ENCODE measurements around the gene IL17B.

IL17B gene

DNA sequence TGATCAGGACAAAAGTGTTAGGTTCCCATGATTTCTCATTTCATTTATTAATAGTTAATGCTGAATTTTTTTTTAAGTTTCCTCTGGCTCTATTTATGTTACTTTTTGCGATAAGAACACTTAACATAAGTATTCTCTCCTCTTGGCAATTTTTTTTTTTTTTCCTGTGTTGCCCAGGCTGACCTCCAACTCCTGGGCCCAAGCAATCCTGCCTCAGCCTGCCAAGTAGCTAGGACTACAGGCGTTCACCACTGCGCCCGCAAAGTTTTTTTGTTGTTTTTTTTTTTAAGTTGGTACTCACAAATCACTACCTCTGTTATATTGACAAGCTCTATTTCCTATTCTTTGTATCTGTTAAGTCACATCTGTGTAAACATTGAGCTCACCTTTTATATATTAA lies 26.9 kb downstream of the IL17B start:
- DNase-seq, result no peak

DNA sequence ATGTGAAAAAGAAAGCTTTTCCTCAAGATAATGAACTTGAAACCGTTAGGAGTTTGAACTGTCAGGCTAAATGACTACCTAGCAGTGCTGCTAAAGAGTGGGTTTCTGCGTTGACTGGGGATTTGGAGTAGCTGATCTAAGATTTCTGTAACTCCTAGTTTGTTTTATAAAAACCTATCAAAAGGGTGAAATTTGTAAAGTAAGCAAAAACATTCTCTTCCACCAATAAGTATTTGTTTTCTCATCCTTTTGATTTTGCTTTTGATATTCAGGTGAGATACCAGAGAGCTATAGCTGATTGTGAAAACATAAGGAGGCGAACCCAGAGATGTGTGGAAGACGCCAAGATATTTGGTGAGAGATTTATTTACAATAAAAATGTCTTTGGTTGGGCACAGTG lies 29.7 kb downstream of the IL17B start:
- no peak for DNase-seq

DNA sequence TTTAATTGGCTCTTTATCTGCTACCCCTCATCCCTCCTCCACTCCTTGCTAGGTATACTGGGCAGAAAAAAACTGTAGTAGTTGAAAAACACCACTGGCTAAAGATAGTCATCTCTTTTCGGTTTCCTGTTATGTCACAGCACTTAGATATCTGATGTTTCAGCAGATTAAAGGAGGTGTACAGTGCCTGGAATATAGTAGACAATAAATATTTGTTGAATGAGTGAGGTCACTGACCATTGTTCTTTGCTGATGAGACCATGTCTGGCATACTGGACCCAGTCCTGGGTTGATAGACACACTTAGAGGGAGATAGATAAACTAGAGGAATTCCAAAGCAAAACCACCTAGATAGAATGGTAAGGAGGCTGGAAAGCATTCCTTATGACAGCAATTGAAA lies 30.6 kb downstream of the IL17B start:
- DNase-seq, result no peak

DNA sequence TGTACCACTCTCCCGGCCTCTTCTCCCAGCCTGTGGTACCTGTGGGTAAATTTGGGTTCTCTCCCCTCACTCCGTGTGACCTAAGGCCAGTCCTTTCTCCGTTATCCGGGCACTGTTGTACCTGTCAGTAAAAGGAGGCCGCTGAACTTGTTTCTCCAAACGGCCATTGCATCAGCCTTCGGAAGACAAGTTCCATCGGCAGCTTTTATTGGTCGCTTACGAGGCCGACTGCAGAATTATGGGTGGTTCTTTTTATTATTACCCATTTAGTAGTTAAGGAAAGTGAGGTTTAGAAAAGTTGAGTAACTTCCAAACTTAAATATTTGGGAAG lies 33.2 kb downstream of the IL17B start:
- no peak for DNase-seq

DNA sequence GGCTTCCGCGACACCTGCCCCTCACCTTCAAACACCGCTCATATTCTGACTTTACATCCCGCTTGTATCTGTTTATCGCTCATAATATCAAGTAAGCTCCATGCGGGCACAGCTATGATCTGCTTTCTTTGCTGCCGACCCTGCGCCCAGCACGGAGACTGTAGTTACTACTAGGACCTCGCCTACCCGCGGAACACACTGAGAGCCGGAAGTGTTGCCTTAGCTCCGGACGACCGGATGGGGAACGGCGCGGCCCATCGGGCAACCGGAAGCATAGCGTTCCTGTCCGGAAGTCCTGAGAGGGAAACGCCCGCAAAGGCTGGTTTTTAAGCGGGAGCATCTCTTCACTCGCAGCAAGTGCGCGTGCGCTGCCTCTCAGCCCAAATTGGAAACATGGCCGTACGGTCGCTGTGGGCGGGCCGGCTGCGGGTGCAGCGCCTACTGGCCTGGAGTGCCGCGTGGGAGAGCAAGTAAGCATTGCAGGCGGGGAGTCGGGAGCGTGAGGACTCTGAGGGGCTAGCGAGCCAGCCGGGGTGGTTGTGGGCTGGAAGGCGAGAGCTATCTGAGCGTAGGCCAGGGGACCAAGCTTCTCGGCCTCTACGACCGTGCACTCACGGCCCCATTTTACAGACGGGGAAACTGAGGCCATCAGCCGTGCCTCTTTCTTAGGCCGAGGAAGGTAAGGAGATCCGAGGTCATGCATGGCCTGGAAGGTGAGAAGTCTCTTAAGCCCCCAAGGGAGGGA lies 33.8 kb downstream of the IL17B start, which contains the start of gene GRPEL2:
GRPEL2 (plus strand) TSS at position 353 of the 745 bp plus-strand sequence; CDS start at position 394, 41 bp downstream.
- DNase-seq, result peak; percentile 88

DNA sequence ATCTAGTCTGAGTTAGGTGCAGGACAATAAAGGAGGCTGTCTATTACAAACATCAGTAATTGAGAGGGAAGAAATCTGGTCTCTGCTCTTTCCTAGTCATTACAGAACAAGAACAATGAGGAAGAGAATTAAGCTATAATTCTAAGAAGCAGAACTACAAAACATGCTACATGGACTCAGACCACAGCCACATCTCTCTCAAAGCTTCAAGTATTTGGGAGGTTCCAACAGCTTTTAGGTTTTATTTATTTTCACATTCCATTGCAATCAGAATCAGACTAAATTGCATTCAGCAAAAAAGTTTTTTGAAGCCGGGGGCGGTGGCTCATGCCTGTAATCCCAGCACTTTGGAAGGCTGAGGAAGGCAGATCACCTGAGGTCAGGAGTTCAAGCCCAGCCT lies 34.9 kb downstream of the IL17B start:
- DNase-seq, result no peak

DNA sequence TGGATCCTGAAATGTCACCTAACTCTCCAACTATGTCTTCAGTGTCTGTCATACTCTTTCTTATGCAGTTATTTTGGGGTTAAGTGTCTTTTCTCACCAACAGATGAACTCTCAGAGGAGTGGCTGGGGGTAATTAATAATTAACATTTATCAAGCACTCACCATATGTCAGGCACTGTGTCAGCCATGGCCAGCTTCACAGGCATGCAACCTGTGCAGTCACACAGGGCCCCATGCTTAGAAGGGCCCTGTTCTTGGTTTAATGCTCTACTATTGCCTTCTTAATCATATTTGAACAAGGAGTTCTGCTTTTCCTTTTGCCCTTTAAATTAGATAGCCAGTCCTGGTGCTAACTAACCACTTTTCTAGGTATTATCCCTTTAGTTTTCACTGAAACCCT lies 37.2 kb downstream of the IL17B start:
- DNase-seq, result no peak

DNA sequence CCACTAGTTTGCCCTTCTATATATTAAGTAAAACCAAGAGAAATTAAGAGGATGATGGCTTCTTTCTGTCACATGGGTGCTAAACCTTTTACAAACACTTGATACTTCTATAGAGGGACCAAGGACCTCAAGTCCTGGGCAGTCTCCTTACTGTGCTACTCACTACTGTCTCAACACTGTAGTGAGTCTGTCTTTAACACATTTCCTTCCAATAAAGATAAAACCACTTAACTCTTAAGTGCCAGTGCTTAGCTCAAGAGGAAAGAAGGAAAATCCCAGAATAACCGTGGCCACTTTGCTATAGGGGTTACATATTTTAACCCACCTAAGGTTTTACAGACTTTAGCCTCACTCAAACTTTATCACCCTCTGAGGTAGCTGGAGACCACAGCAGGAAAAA lies 38.2 kb downstream of the IL17B start:
- no peak for DNase-seq

DNA sequence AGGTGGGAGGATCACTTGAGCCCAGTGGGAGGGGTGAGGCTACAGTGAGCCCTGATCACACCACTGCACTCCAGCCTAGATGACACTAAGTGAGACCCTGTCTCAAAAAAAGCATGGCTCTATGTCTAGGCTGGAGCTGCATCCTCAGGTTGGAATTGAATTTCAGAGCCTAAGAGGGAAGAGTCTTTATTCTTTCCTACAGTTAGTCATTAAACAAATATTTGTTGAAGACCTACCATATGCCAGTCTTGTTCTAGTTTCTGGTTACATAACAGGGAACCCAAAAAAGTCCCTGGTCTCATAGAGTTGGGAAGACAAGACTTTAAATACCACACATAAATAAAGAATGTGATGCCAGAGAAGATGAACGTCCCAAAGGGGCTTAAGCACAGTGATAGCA lies 40.7 kb downstream of the IL17B start:
- DNase-seq, result no peak

DNA sequence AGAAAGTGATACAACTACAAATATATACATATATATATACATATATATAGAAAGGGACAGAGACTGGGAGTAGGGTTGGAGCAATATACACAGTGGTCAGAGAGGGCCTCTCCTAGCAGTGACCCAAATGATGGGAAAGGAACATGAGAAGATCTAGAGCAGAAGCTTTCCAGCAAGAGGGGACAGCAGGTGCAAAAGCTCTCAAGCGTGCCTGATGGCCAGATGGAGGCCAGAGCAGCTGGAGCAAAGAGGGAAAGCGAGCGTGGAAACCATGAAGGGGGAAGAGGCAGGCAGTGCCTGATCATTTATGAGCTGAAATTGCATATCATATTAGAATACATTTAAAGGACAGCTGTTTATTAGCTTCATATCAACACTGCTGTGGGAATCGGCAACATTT lies 41.4 kb downstream of the IL17B start:
- DNase-seq, result no peak

DNA sequence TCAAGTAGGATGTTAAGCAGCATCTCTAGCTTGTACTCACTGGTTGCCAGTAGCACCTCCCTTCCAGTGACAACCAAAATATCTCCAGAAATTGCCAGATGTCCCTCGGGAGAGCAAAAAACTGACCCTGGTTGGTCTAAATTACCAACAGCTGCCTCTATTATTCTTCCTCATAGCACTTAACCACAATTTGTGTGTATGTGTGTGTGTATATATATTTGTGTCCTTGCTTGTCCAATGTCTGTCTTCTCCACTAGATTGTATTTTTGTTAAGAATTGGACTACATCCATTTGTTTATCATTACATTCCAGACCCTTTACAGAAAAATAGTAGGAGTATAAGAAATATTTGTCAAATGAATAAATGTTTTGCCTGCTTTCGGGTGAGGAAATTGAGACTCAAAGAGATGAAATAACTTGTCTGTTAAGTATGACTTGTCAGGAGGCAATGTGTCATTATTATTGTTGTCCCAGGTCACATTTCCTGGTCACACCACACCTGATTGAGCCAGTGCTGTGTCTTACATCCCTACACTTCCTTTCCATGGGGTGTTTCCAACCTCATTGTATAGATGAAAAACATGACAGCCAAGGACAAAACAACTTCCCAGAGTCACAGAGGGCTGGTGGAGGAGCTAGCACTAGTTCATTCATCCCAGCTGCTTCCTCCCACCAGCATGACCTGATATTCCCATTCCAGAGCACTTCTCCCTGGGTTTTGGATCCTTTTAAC lies 45.2 kb downstream of the IL17B start:
- DNase-seq, result no peak

DNA sequence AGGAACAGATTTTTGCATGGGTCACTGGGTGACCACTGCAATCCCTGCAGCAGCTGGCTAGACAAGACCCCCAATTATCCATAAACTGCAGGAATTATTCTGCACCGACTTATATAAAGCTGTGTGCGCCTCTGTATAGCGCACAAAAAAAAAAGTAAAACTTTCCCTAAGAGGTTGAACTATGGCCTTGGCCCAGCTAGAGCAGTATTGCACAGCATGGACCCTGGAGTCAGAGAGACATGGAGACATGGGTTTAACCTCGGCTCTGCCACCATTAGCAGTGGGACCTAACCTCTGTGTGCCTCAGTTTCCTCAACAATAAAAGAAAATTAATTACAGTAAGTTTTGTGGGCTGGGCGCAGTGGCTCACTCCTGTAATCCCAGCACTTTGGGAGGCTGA lies 50.9 kb downstream of the IL17B start:
- no peak for DNase-seq

DNA sequence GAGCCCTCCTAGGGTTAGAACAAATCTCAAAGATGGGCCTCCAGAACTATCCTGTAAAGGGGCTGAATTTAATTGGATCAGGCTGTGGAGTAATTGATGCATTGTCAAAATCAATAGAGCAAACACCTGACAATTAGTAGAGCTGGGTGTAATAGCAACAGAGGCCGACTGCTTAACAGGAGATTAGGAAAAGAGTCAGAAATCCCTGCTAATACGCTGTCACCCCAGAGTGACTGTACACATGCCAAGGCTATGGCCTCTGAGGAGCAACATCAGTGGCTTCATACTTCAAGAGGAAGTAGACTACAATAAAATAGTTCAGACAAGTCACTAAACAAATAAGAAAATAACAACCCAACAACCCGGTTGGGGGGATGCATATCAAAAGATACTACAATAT lies 52.5 kb downstream of the IL17B start:
- no peak for DNase-seq

DNA sequence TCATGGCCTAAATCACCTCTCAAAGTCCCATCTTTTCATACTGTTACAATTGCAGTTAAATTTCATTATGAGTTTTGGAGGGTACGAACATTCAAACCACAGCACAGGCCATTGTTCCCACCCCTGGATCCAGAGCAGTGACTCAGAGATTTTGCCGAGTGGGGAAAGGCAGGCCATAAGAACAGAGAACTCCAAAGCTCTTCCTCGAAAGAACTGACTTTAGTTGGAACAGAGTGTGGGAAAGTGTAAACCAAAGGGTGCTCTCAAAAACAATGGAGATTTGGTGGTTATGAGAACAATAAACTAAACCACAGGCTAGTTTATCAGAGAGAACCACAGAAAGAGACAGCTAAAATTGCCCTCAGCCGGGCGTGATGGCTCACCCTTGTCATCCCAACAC lies 53.2 kb downstream of the IL17B start:
- no peak for DNase-seq

DNA sequence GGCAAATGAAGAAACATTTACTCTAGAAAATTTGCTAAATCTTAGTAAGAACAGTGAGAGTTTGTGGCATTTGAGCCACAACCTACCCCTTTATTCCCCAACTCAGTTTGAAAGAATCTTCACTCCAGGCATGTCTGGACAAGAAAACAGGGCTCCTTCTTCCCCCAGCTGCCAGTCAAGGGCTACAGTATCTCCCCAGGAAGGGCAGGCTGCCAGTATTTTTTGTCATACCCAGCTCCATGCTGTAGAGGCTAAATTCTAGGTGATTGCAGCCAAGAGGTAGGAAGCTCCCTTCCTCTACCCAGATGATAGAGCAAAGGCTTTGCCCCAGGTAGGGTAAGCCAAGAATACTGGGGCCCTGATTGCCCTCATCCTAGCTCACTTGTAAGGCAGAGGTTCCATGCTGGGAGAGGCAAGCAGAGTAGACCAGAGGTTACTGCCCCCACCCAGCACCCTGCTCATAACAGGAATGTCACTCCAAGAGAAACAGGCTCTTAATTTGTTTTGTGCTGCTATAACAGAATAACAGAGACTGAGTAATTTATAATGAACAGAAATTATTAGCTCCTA lies 53.8 kb downstream of the IL17B start:
- DNase-seq, result no peak

DNA sequence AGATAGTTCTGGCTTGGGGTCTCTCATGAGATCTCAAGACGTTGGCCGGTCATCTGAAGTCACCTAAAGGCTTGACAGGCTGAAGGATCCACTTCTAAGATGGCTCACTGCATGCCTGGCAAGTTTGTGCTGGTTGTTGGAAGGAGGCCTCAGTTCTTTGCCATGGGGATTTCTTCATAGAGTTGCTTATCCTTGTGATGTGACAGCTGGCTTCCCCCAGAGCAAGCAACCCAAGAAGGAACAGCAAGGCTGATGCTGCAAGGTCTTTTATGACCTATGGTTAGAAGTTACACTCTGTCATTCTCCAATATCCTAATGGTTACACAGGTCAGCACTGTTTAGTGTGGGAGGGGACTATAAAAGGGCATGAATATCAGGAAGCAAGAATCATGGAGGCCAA lies 54.5 kb downstream of the IL17B start:
- no peak for DNase-seq

All from SIG-M5 (cell line).